Cardiac septum (tissue), 1 donor: ENCODE results near the gene PLAC9. TPM values are rescaled to one million over a fixed set of nuclear protein-coding genes. Genes with fewer than 3 reads are reported as not detected.

Experiments used
- total RNA-seq: library from RNA; stranded (reverse); fragmentation: NEBNext Ultra II Directional; extraction: Animal tissue kit (Norgen Biotek cat#: 25700); gene quantifications from one replicate; pipeline ENCODE4 v1.2.1, GENCODE V29; 2021
- donor health status: DM: no; HTN: no; CAD: no.

Gene PLAC9
- total RNA-seq, 1 donor from 2014 or later = 30.4 TPM

Other genes starting within 250 kb of the PLAC9 start
- 0.54 TPM for gene SFTPD, start 183.6 kb upstream of the PLAC9 start, total RNA-seq
- gene TMEM254, start 54.1 kb upstream of the PLAC9 start, total RNA-seq = 7.1 TPM
- gene ANXA11, start 72.8 kb downstream of the PLAC9 start, total RNA-seq = 406 TPM
- gene MAT1A, start 156.9 kb downstream of the PLAC9 start, total RNA-seq = 0.11 TPM
- gene DYDC1, start 224.0 kb downstream of the PLAC9 start, total RNA-seq = not detected
- gene DYDC2, start 224.1 kb downstream of the PLAC9 start, total RNA-seq = not detected